ENCODE results near the gene RAP1GAP. TPM values are rescaled to one million over a fixed set of nuclear protein-coding genes. Genes with fewer than 3 reads are reported as not detected.

Gene RAP1GAP
- total and polyA plus RNA-seq, 2 experiments from 2014 or later: 0.41 to 0.97 TPM

- Histone ChIP-seq H3K27ac (no peak overlapping the region), H4K20me1 (ENCODE audit: insufficient read depth) (no peaks in the 10 kb centered on the region), H3K4me1 (ENCODE audit: insufficient read depth) (peaks cover 6% of the 10 kb centered on the region), H3K9ac (no peak overlapping the region), H3F3A (ENCODE audit: insufficient read depth) (peaks cover 8% of the 10 kb centered on the region; the same call in 1 of the 2 replicates), H3K4me2 (ENCODE audit: unreplicated experiment) (no peak overlapping the region), H3K9me2 (ENCODE audit: insufficient read depth) (no peaks in the 10 kb centered on the region), H3K27me3 (replicated peaks; ENCODE audit: insufficient read depth) (peaks cover 18% of the 10 kb centered on the region), H2AFZ (no peak overlapping the region), H3K9me3 (ENCODE audit: low read depth) (no peaks in the 10 kb centered on the region), H3K36me3 (ENCODE audit: low read depth) (no peaks in the 10 kb centered on the region), H3K79me2 (ENCODE audit: insufficient read depth) (no peaks in the 10 kb centered on the region), H3K4me3 (no peak overlapping the region)
- WGBS, 2 experiments (ENCODE audit: low coverage in 1 of 2, low lambda C conversion rate in 2 of 2, missing lambda C conversion rate in 2 of 2): 54 to 60% methylated on average over 16 of the region's 16 CpGs
- DNase-seq: no peak
- TF ChIP-seq EZH2phosphoT487 (IDR thresholded peaks at IDR 0.05; ENCODE audit: insufficient read depth, low read depth) (no peak), EZH2 (IDR thresholded peaks at IDR 0.05; ENCODE audit: insufficient read depth, poor library complexity, severe bottlenecking) (no peak)
- in situ Hi-C loops (cut with MboI): loop anchor here (10.0 kb wide), 1 partner anchor 429 kb away; no protein-coding TSS in a partner anchor
Observed at GRCh38 chr1:21663951-21664805, 5.0 kb downstream of the RAP1GAP start.

GRCh38 chr1:21663248-21663950, 5.8 kb downstream of the RAP1GAP start:
- Histone ChIP-seq H3K9ac (no peak overlapping the region), H2AFZ (no peak overlapping the region), H3K27me3 (replicated peaks; ENCODE audit: insufficient read depth) (peaks cover 11% of the 10 kb centered on the region), H3K79me2 (ENCODE audit: insufficient read depth) (no peaks in the 10 kb centered on the region), H3K27ac (no peak overlapping the region), H3K36me3 (ENCODE audit: low read depth) (no peaks in the 10 kb centered on the region), H3K4me3 (no peak overlapping the region), H3K4me2 (ENCODE audit: unreplicated experiment) (no peak overlapping the region), H3K4me1 (ENCODE audit: insufficient read depth) (peaks cover 6% of the 10 kb centered on the region), H3F3A (ENCODE audit: insufficient read depth) (peaks cover 8% of the 10 kb centered on the region; the same call in 1 of the 2 replicates), H3K9me3 (ENCODE audit: low read depth) (no peaks in the 10 kb centered on the region), H4K20me1 (ENCODE audit: insufficient read depth) (no peaks in the 10 kb centered on the region), H3K9me2 (ENCODE audit: insufficient read depth) (no peaks in the 10 kb centered on the region)
- TF ChIP-seq EZH2 (IDR thresholded peaks at IDR 0.05; ENCODE audit: insufficient read depth, poor library complexity, severe bottlenecking): no peak
- no peak for TF ChIP-seq EZH2phosphoT487 (IDR thresholded peaks at IDR 0.05; ENCODE audit: insufficient read depth, low read depth)
- no peak for DNase-seq
- in situ Hi-C loops (cut with MboI): loop anchor here (10.0 kb wide), 1 partner anchor 429 kb away; no protein-coding TSS in a partner anchor
- WGBS, 2 experiments (ENCODE audit: low coverage in 1 of 2, low lambda C conversion rate in 2 of 2, missing lambda C conversion rate in 2 of 2): 40 to 49% methylated on average over 11 of the region's 11 CpGs

GRCh38 chr1:21662426-21663247, 6.5 kb downstream of the RAP1GAP start:
- H3K27me3 ChIP-seq (replicated peaks; ENCODE audit: insufficient read depth): peaks cover 7% of the 10 kb centered on the region
- H3F3A ChIP-seq (ENCODE audit: insufficient read depth): peaks cover 8% of the 10 kb centered on the region; the same call in 1 of the 2 replicates
- no peak for TF ChIP-seq EZH2phosphoT487 (IDR thresholded peaks at IDR 0.05; ENCODE audit: insufficient read depth, low read depth)
- TF ChIP-seq EZH2 (IDR thresholded peaks at IDR 0.05; ENCODE audit: insufficient read depth, poor library complexity, severe bottlenecking): no peak
- no peak overlapping the region for H3K4me2 ChIP-seq (ENCODE audit: unreplicated experiment)
- H3K36me3 ChIP-seq (ENCODE audit: low read depth): no peaks in the 10 kb centered on the region
- no peak overlapping the region for H2AFZ ChIP-seq
- H4K20me1 ChIP-seq (ENCODE audit: insufficient read depth): no peaks in the 10 kb centered on the region
- no peaks in the 10 kb centered on the region for H3K9me2 ChIP-seq (ENCODE audit: insufficient read depth)
- H3K9ac ChIP-seq: no peak overlapping the region
- no peaks in the 10 kb centered on the region for H3K9me3 ChIP-seq (ENCODE audit: low read depth)
- H3K4me3 ChIP-seq: no peak overlapping the region
- no peaks in the 10 kb centered on the region for H3K79me2 ChIP-seq (ENCODE audit: insufficient read depth)
- in situ Hi-C loops (cut with MboI): loop anchor here (10.0 kb wide), 1 partner anchor 428 kb away; no protein-coding TSS in a partner anchor
- no peak overlapping the region for H3K27ac ChIP-seq
- peaks cover 6% of the 10 kb centered on the region for H3K4me1 ChIP-seq (ENCODE audit: insufficient read depth)
- DNase-seq: no peak
- 30 to 36% methylated on average over 6 of the region's 6 CpGs for WGBS, 2 experiments (ENCODE audit: low coverage in 1 of 2, low lambda C conversion rate in 2 of 2, missing lambda C conversion rate in 2 of 2)

- H3K27ac ChIP-seq: no peak overlapping the region
- no peaks in the 10 kb centered on the region for H3K36me3 ChIP-seq (ENCODE audit: low read depth)
- H3K4me2 ChIP-seq (ENCODE audit: unreplicated experiment): no peak overlapping the region
- peaks cover 8% of the 10 kb centered on the region; the same call in 1 of the 2 replicates for H3F3A ChIP-seq (ENCODE audit: insufficient read depth)
- H3K4me3 ChIP-seq: no peak overlapping the region
- no peaks in the 10 kb centered on the region for H4K20me1 ChIP-seq (ENCODE audit: insufficient read depth)
- H3K9me3 ChIP-seq (ENCODE audit: low read depth): no peaks in the 10 kb centered on the region
- WGBS, 2 experiments (ENCODE audit: low coverage in 1 of 2, low lambda C conversion rate in 2 of 2, missing lambda C conversion rate in 2 of 2): 36 to 47% methylated on average over 5 of the region's 5 CpGs
- H3K9me2 ChIP-seq (ENCODE audit: insufficient read depth): no peaks in the 10 kb centered on the region
- TF ChIP-seq EZH2 (IDR thresholded peaks at IDR 0.05; ENCODE audit: insufficient read depth, poor library complexity, severe bottlenecking) (no peak), EZH2phosphoT487 (IDR thresholded peaks at IDR 0.05; ENCODE audit: insufficient read depth, low read depth) (no peak)
- H3K9ac ChIP-seq: no peak overlapping the region
- no peaks in the 10 kb centered on the region for H3K79me2 ChIP-seq (ENCODE audit: insufficient read depth)
- peaks cover 6% of the 10 kb centered on the region for H3K4me1 ChIP-seq (ENCODE audit: insufficient read depth)
- in situ Hi-C loops (cut with MboI): loop anchor here (10.0 kb wide), 1 partner anchor 427 kb away; no protein-coding TSS in a partner anchor
- no peak overlapping the region for H2AFZ ChIP-seq
- no peak for DNase-seq
- H3K27me3 ChIP-seq (replicated peaks; ENCODE audit: insufficient read depth): peaks cover 7% of the 10 kb centered on the region
Observed at GRCh38 chr1:21661886-21662285, 7.3 kb downstream of the RAP1GAP start.
